GM18511 (cell line): ENCODE data around the gene LRRC73.
"Not testable (repeated sequence)": the region's sequence is repeated elsewhere in the genome, so short reads cannot be mapped to it uniquely, and the experiment has no call there.

Experiments used
- ATAC-seq: cut with Tn5 transposase; IDR thresholded peaks from one replicate; pipeline ENCODE4 v1.9.1; 2021; ENCODE audit warnings: mild to moderate bottlenecking, moderate library complexity; ENCODE audit not compliant: unreplicated experiment

LRRC73 gene

GRCh38 chr6:43509984-43510826, at the start of gene LRRC73:
LRRC73 (minus strand) TSS chr6:43510346; CDS start chr6:43509785, 561 bp downstream.
- peak; percentile 83 for ATAC-seq

GRCh38 chr6:43559328-43559727, 49.2 kb upstream of the LRRC73 start:
- no peak for ATAC-seq

GRCh38 chr6:43557620-43558019, 47.5 kb upstream of the LRRC73 start:
- not testable (repeated sequence) for ATAC-seq

GRCh38 chr6:43547222-43547621, 37.1 kb upstream of the LRRC73 start:
- ATAC-seq = no peak

- no peak for ATAC-seq
Measured at GRCh38 chr6:43544461-43544860, 34.3 kb upstream of the LRRC73 start.

- no peak for ATAC-seq
Measured at GRCh38 chr6:43541774-43542471, 31.8 kb upstream of the LRRC73 start.

- ATAC-seq = no peak
Measured at GRCh38 chr6:43540507-43540906, 30.4 kb upstream of the LRRC73 start.

- ATAC-seq = not testable (repeated sequence)
Measured at GRCh38 chr6:43539409-43539808, 29.3 kb upstream of the LRRC73 start.

GRCh38 chr6:43538986-43539385, 28.8 kb upstream of the LRRC73 start:
- ATAC-seq = not testable (repeated sequence)

GRCh38 chr6:43532201-43532600, 22.1 kb upstream of the LRRC73 start:
- ATAC-seq = no peak

GRCh38 chr6:43524483-43524961, 14.4 kb upstream of the LRRC73 start:
- ATAC-seq = no peak

- ATAC-seq = no peak
Measured at GRCh38 chr6:43523284-43523683, 13.1 kb upstream of the LRRC73 start.

- no peak for ATAC-seq
Measured at GRCh38 chr6:43522547-43523261, 12.6 kb upstream of the LRRC73 start.

GRCh38 chr6:43521836-43522235, 11.7 kb upstream of the LRRC73 start:
- ATAC-seq = no peak

- ATAC-seq = no peak
Measured at GRCh38 chr6:43520097-43520496, 10.0 kb upstream of the LRRC73 start.

GRCh38 chr6:43517505-43518357, 7.6 kb upstream of the LRRC73 start:
- no peak for ATAC-seq

GRCh38 chr6:43516697-43517504, 6.8 kb upstream of the LRRC73 start, which contains the start of the genes POLR1C and YIPF3:
POLR1C (plus strand) TSS chr6:43517089; CDS start chr6:43517110, 21 bp downstream.
YIPF3 (minus strand) TSS chr6:43516926; CDS start chr6:43516807, 119 bp downstream.
- ATAC-seq = peak; percentile 94

GRCh38 chr6:43516367-43516696, 6.2 kb upstream of the LRRC73 start:
- no peak for ATAC-seq

GRCh38 chr6:43515808-43516207, 5.7 kb upstream of the LRRC73 start:
- no peak for ATAC-seq
